MM.1S (cell line): ENCODE results near the gene TAF11.

Experiments used
- DNase-seq: peaks from one replicate; pipeline ENCODE4 v3.0.0-alpha.2; 2015
- H2AFZ ChIP-seq: fragments of 300-600 bp; sonication (generic); 2 replicates; pipeline ENCODE4 v1.6.0; 2016; ENCODE audit warnings: antibody characterized with exemption, low read length
- H3F3A ChIP-seq: fragments of 300-600 bp; sonication (generic); 2 replicates; pipeline ENCODE4 v1.6.1; 2016; ENCODE audit warnings: mild to moderate bottlenecking, antibody characterized with exemption, low read length, moderate library complexity, mixed read lengths; ENCODE audit not compliant: insufficient read depth
- H3K27ac ChIP-seq: fragments of 300-600 bp; sonication (generic); 2 replicates; pipeline ENCODE4 v1.5.1; 2016; ENCODE audit warnings: mild to moderate bottlenecking, low read length
- H3K27me3 ChIP-seq: fragments of 300-600 bp; sonication (generic); replicated peaks from 2 replicates; pipeline ENCODE4 v1.6.0; 2016; ENCODE audit warnings: low read length; ENCODE audit not compliant: insufficient read depth
- H3K36me3 ChIP-seq: fragments of 300-600 bp; sonication (generic); replicated peaks from 2 replicates; pipeline ENCODE4 v1.6.1; 2016; ENCODE audit warnings: mild to moderate bottlenecking, low read length, mixed read lengths; ENCODE audit not compliant: insufficient read depth
- H3K4me1 ChIP-seq: fragments of 300-600 bp; sonication (generic); 2 replicates; pipeline ENCODE4 v1.6.1; 2016; ENCODE audit warnings: low read length, mixed read lengths
- H3K4me2 ChIP-seq: fragments of 300-600 bp; sonication (generic); 2 replicates; pipeline ENCODE4 v1.6.0; 2016; ENCODE audit warnings: low read depth, low read length
- H3K4me3 ChIP-seq: fragments of 300-600 bp; sonication (generic); 2 replicates; pipeline ENCODE4 v1.5.1; 2016; ENCODE audit warnings: low read length, mixed read lengths
- H3K79me2 ChIP-seq: fragments of 300-600 bp; sonication (generic); 2 replicates; pipeline ENCODE4 v1.6.1; 2016; ENCODE audit warnings: mixed run types, low read length, mixed read lengths
- H3K9ac ChIP-seq: fragments of 300-600 bp; sonication (generic); 2 replicates; pipeline ENCODE4 v1.6.1; 2016; ENCODE audit warnings: low read length, mixed read lengths
- H3K9me2 ChIP-seq: fragments of 300-600 bp; sonication (generic); replicated peaks from 2 replicates; pipeline ENCODE4 v1.6.1; 2016; ENCODE audit warnings: mild to moderate bottlenecking, low read length, mixed read lengths; ENCODE audit not compliant: insufficient read depth
- H3K9me3 ChIP-seq: fragments of 300-600 bp; sonication (generic); replicated peaks from 2 replicates; pipeline ENCODE4 v1.6.1; 2016; ENCODE audit warnings: mild to moderate bottlenecking, low read length, mixed read lengths; ENCODE audit not compliant: insufficient read depth
- H4K20me1 ChIP-seq: fragments of 300-600 bp; sonication (generic); 2 replicates; pipeline ENCODE4 v1.6.1; 2016; ENCODE audit warnings: mild to moderate bottlenecking, low read length, moderate library complexity, mixed read lengths; ENCODE audit not compliant: insufficient read depth
- CTCF ChIP-seq: fragments of 300-600 bp; sonication (generic); IDR thresholded peaks from 2 replicates; pipeline ENCODE4 v1.5.1; 2016; ENCODE audit warnings: antibody characterized with exemption, low read length, mixed read lengths
- EZH2 ChIP-seq: fragments of 300-600 bp; sonication (generic); optimal IDR thresholded peaks from 2 replicates; pipeline ENCODE3; 2017; ENCODE audit warnings: low read depth, mild to moderate bottlenecking, antibody characterized with exemption, low read length, mixed read lengths
- EZH2phosphoT487 ChIP-seq: fragments of 300-600 bp; sonication (generic); IDR thresholded peaks from 2 replicates; pipeline ENCODE4 v1.6.1; 2018; ENCODE audit warnings: antibody characterized with exemption, low read length

Gene TAF11

GRCh38 chr6:34916348-34916967 lies 28.6 kb upstream of the TAF11 start:
- H3K27ac ChIP-seq: no peak overlapping the region
- H3K4me3 ChIP-seq: no peak overlapping the region
- no peaks in the 10 kb centered on the region for H3K9me3 ChIP-seq
- no peak overlapping the region for H2AFZ ChIP-seq
- H3K9me2 ChIP-seq: no peaks in the 10 kb centered on the region
- no peak for DNase-seq
- H3K36me3 ChIP-seq: no peaks in the 10 kb centered on the region
- H3F3A ChIP-seq: peaks cover 14% of the 10 kb centered on the region
- TF ChIP-seq EZH2 (no peak), EZH2phosphoT487 (no peak), CTCF (no peak)
- H3K27me3 ChIP-seq: peaks cover 6% of the 10 kb centered on the region
- H3K4me2 ChIP-seq: no peak overlapping the region
- H3K9ac ChIP-seq: no peak overlapping the region
- H3K4me1 ChIP-seq: peaks cover 19% of the 10 kb centered on the region
- peaks cover 9% of the 10 kb centered on the region for H3K79me2 ChIP-seq
- peaks cover 12% of the 10 kb centered on the region; the same call in 1 of the 2 replicates for H4K20me1 ChIP-seq

GRCh38 chr6:34914358-34914757 lies 26.5 kb upstream of the TAF11 start:
- H3K27me3 ChIP-seq: peaks cover 13% of the 10 kb centered on the region
- no peak overlapping the region for H3K9ac ChIP-seq
- no peak overlapping the region for H3K27ac ChIP-seq
- no peaks in the 10 kb centered on the region for H3K36me3 ChIP-seq
- no peak overlapping the region for H2AFZ ChIP-seq
- peaks cover 19% of the 10 kb centered on the region for H3K4me1 ChIP-seq
- H4K20me1 ChIP-seq: peaks cover 17% of the 10 kb centered on the region; the same call in 1 of the 2 replicates
- no peak overlapping the region for H3K4me2 ChIP-seq
- no peak for TF ChIP-seq EZH2phosphoT487
- no peak for TF ChIP-seq CTCF
- no peak for TF ChIP-seq EZH2
- no peaks in the 10 kb centered on the region for H3K9me3 ChIP-seq
- peaks cover 9% of the 10 kb centered on the region for H3K79me2 ChIP-seq
- H3K4me3 ChIP-seq: no peak overlapping the region
- DNase-seq: no peak
- H3F3A ChIP-seq: peaks cover 14% of the 10 kb centered on the region
- no peaks in the 10 kb centered on the region for H3K9me2 ChIP-seq

- peaks cover 24% of the 10 kb centered on the region for H3K4me1 ChIP-seq
- H3K79me2 ChIP-seq: peaks cover 9% of the 10 kb centered on the region
- DNase-seq: peak; percentile 80
- H3K27me3 ChIP-seq: peaks cover 13% of the 10 kb centered on the region
- H3F3A ChIP-seq: peaks cover 14% of the 10 kb centered on the region
- no peaks in the 10 kb centered on the region for H3K36me3 ChIP-seq
- H3K9me3 ChIP-seq: no peaks in the 10 kb centered on the region
- H3K9me2 ChIP-seq: no peaks in the 10 kb centered on the region
- H3K4me2 ChIP-seq: peak overlapping the region; percentile 46; the same call in 1 of the 2 replicates
- no peak overlapping the region for H2AFZ ChIP-seq
- H3K27ac ChIP-seq: peak overlapping the region; percentile 54; the same call in 1 of the 2 replicates
- H4K20me1 ChIP-seq: peaks cover 21% of the 10 kb centered on the region; the same call in 1 of the 2 replicates
- H3K4me3 ChIP-seq: no peak overlapping the region
- no peak for TF ChIP-seq EZH2phosphoT487
- TF ChIP-seq EZH2: no peak
- TF ChIP-seq CTCF: no peak
- H3K9ac ChIP-seq: no peak overlapping the region
These were observed 25.0 kb upstream of the TAF11 start for GRCh38 chr6:34912715-34913464.
